Neural progenitor cell (in vitro differentiated cells): Measurements from ENCODE around the gene OR10H5. TPM values are rescaled to one million over a fixed set of nuclear protein-coding genes. Genes with fewer than 3 reads are reported as not detected.

ENCODE experiments used
- DNase-seq: peaks from one replicate; pipeline ENCODE4 v3.0.0-alpha.2; 2016; ENCODE audit warnings: low spot score
- H2AFZ ChIP-seq: fragments of 200-600 bp; sonication (generic); replicated peaks from 2 replicates; pipeline ENCODE4 v1.6.1; 2016; ENCODE audit warnings: antibody characterized with exemption
- H3F3A ChIP-seq: fragments of 200-600 bp; sonication (generic); 2 replicates; pipeline ENCODE4 v1.6.1; 2016; ENCODE audit warnings: antibody characterized with exemption, low read depth
- H3K27ac ChIP-seq: fragments of 200-600 bp; sonication (generic); 2 replicates; pipeline ENCODE4 v1.5.1; 2016; ENCODE audit warnings: mild to moderate bottlenecking
- H3K27me3 ChIP-seq: fragments of 200-600 bp; sonication (generic); 2 replicates; pipeline ENCODE4 v1.6.1; 2016; ENCODE audit warnings: mild to moderate bottlenecking, moderate library complexity
- H3K36me3 ChIP-seq: fragments of 200-600 bp; sonication (generic); 2 replicates; pipeline ENCODE4 v1.5.1; 2016
- H3K4me1 ChIP-seq: fragments of 200-600 bp; sonication (generic); 2 replicates; pipeline ENCODE4 v1.6.1; 2016; ENCODE audit warnings: mixed run types
- H3K4me2 ChIP-seq: fragments of 200-600 bp; sonication (generic); 2 replicates; pipeline ENCODE4 v1.6.1; 2016
- H3K4me3 ChIP-seq: fragments of 200-600 bp; sonication (generic); 2 replicates; pipeline ENCODE4 v1.5.1; 2016
- H3K79me2 ChIP-seq: fragments of 200-600 bp; sonication (generic); 2 replicates; pipeline ENCODE4 v1.6.1; 2016; ENCODE audit warnings: low read depth
- H3K9ac ChIP-seq: fragments of 200-600 bp; sonication (generic); 2 replicates; pipeline ENCODE4 v1.6.1; 2016
- H3K9me3 ChIP-seq: fragments of 200-600 bp; sonication (generic); 2 replicates; pipeline ENCODE4 v1.5.1; 2016; ENCODE audit warnings: low read depth
- H4K20me1 ChIP-seq: fragments of 200-600 bp; sonication (generic); 2 replicates; pipeline ENCODE4 v1.6.1; 2016; ENCODE audit warnings: low read depth
- H3K27ac Mint-ChIP-seq: 3 replicates; pipeline ENCODE4 v1.8.0; 2021; ENCODE audit warnings: mixed read lengths
- H3K27me3 Mint-ChIP-seq: 2 replicates; pipeline ENCODE4 v1.8.0; 2022; ENCODE audit warnings: low read depth, mild to moderate bottlenecking, inconsistent platforms, moderate library complexity, mixed read lengths; ENCODE audit not compliant: insufficient read depth
- H3K36me3 Mint-ChIP-seq: 3 replicates; pipeline ENCODE4 v1.8.0; 2021; ENCODE audit warnings: mixed read lengths
- H3K4me1 Mint-ChIP-seq: 3 replicates; pipeline ENCODE4 v1.8.0; 2021; ENCODE audit warnings: mixed read lengths
- H3K4me3 Mint-ChIP-seq: 3 replicates; pipeline ENCODE4 v1.8.0; 2021; ENCODE audit warnings: mild to moderate bottlenecking, moderate library complexity, mixed read lengths
- H3K9me3 Mint-ChIP-seq: 3 replicates; pipeline ENCODE4 v1.8.0; 2020; ENCODE audit warnings: mixed read lengths
- CTCF ChIP-seq: fragments of 200-600 bp; sonication (generic); IDR thresholded peaks from 2 replicates; pipeline ENCODE4 v1.5.1; 2017; ENCODE audit warnings: antibody characterized with exemption, mild to moderate bottlenecking
- EZH2 ChIP-seq: fragments of 200-600 bp; sonication (generic); IDR thresholded peaks from 2 replicates; pipeline ENCODE4 v1.6.1; 2017; ENCODE audit warnings: antibody characterized with exemption, mild to moderate bottlenecking, moderate library complexity
- EZH2phosphoT487 ChIP-seq: fragments of 200-600 bp; sonication (generic); IDR thresholded peaks from 2 replicates; pipeline ENCODE4 v1.6.1; 2017; ENCODE audit warnings: antibody characterized with exemption
- total RNA-seq: library from RNA; depleted of rRNA; stranded (reverse); fragments of >200 nt; gene quantifications from 2 replicates; pipeline ENCODE4 v1.2.3, GENCODE V29; 2015; ENCODE audit warnings: low replicate concordance

The OR10H5 gene
- total RNA-seq, 1 donor from 2014 or later, result not detected

- Histone ChIP-seq H2AFZ (no peak within 1 kb of the TSS), H3K9me3 (peaks cover 9% of the 10 kb centered on the region)
- peaks cover 46% of the 10 kb centered on the region for H3K9me3 Mint-ChIP-seq
Measured at GRCh38 chr19:15815306-15815705, 27.8 kb downstream of the OR10H5 start, which contains the start of gene OR10H1. Gene OR10H1, minus strand, starts transcription at chr19:15815664. Its CDS starts 7,627 bp downstream, at chr19:15808037.

GRCh38 chr19:15820646-15821045, 33.2 kb downstream of the OR10H5 start:
- H3F3A ChIP-seq, result no peaks in the 10 kb centered on the region
- no peak for TF ChIP-seq CTCF
- TF ChIP-seq EZH2phosphoT487, result no peak
- TF ChIP-seq EZH2, result no peak
- H2AFZ ChIP-seq, result no peak overlapping the region
- Mint-ChIP-seq H3K9me3 (peaks cover 16% of the 10 kb centered on the region), H3K4me3 (no peak overlapping the region), H3K36me3 (no peaks in the 10 kb centered on the region), H3K4me1 (no peaks in the 10 kb centered on the region), H3K27me3 (peaks cover 3% of the 10 kb centered on the region), H3K27ac (no peak overlapping the region)
- H3K79me2 ChIP-seq, result no peaks in the 10 kb centered on the region
- no peaks in the 10 kb centered on the region for H3K4me1 ChIP-seq
- no peaks in the 10 kb centered on the region for H3K36me3 ChIP-seq
- no peaks in the 10 kb centered on the region for H3K27me3 ChIP-seq
- no peak for DNase-seq
- no peak overlapping the region for H3K4me2 ChIP-seq
- no peak overlapping the region for H3K27ac ChIP-seq
- peaks cover 11% of the 10 kb centered on the region for H3K9me3 ChIP-seq
- H4K20me1 ChIP-seq, result no peaks in the 10 kb centered on the region
- no peak overlapping the region for H3K9ac ChIP-seq
- no peak overlapping the region for H3K4me3 ChIP-seq

More at GRCh38 chr19:15815306-15815705, 27.8 kb downstream of the OR10H5 start, which contains the start of gene OR10H1:
- H3K27me3 Mint-ChIP-seq, result peaks cover 6% of the 10 kb centered on the region
- H3K4me1 Mint-ChIP-seq, result no peaks in the 10 kb centered on the region
- Histone ChIP-seq H3K27ac (no peak within 1 kb of the TSS), H3K36me3 (no peaks in the 10 kb centered on the region), H3K9ac (no peak within 1 kb of the TSS), H3K4me2 (no peak within 1 kb of the TSS), H3K79me2 (no peaks in the 10 kb centered on the region), H3F3A (no peaks in the 10 kb centered on the region), H3K4me1 (no peaks in the 10 kb centered on the region), H3K4me3 (no peak within 1 kb of the TSS), H3K27me3 (no peaks in the 10 kb centered on the region), H4K20me1 (no peaks in the 10 kb centered on the region)
- no peak for DNase-seq
- no peak within 1 kb of the TSS for H3K27ac Mint-ChIP-seq
- no peak within 1 kb of the TSS for H3K4me3 Mint-ChIP-seq
- TF ChIP-seq EZH2, result no peak
- TF ChIP-seq CTCF, result no peak
- TF ChIP-seq EZH2phosphoT487, result no peak
- H3K36me3 Mint-ChIP-seq, result no peaks in the 10 kb centered on the region

GRCh38 chr19:15825753-15826152, 38.3 kb downstream of the OR10H5 start:
- TF ChIP-seq EZH2phosphoT487, result no peak
- TF ChIP-seq EZH2, result no peak
- TF ChIP-seq CTCF, result no peak
- peaks cover 9% of the 10 kb centered on the region for H3K9me3 ChIP-seq

More at GRCh38 chr19:15825753-15826152, 38.3 kb downstream of the OR10H5 start:
- Mint-ChIP-seq H3K9me3 (peaks cover 26% of the 10 kb centered on the region), H3K27me3 (peaks cover 3% of the 10 kb centered on the region), H3K4me3 (no peak overlapping the region), H3K27ac (no peak overlapping the region), H3K36me3 (no peaks in the 10 kb centered on the region), H3K4me1 (no peaks in the 10 kb centered on the region)
- H3F3A ChIP-seq, result no peaks in the 10 kb centered on the region
- H3K4me3 ChIP-seq, result no peak overlapping the region
- no peak for DNase-seq
- H3K27ac ChIP-seq, result no peak overlapping the region
- no peak overlapping the region for H3K4me2 ChIP-seq
- H4K20me1 ChIP-seq, result no peaks in the 10 kb centered on the region
- H3K36me3 ChIP-seq, result no peaks in the 10 kb centered on the region
- H3K79me2 ChIP-seq, result no peaks in the 10 kb centered on the region
- H3K4me1 ChIP-seq, result no peaks in the 10 kb centered on the region
- no peak overlapping the region for H2AFZ ChIP-seq
- H3K9ac ChIP-seq, result no peak overlapping the region
- H3K27me3 ChIP-seq, result no peaks in the 10 kb centered on the region
